SU-DHL-6 (cell line): ENCODE measurements around the gene KCND3.

Experiments used
- EZH2phosphoT487 ChIP-seq: fragments of 200-600 bp; sonication (generic), shearing (Covaris generic); conservative IDR thresholded peaks from 2 replicates; pipeline ENCODE4 v1.6.1; 2018; ENCODE audit warnings: mild to moderate bottlenecking, antibody characterized with exemption, low read length, moderate library complexity, mixed read lengths
- TF ChIP-seq, protein P1 (sequence below): fragments of 200-600 bp; sonication (generic); IDR thresholded peaks from one replicate; pipeline ENCODE4 v1.5.1; 2017; ENCODE audit warnings: antibody characterized with exemption, mild to moderate bottlenecking, low read length, moderate library complexity; ENCODE audit not compliant: insufficient read depth, poor library complexity, severe bottlenecking

DNA sequence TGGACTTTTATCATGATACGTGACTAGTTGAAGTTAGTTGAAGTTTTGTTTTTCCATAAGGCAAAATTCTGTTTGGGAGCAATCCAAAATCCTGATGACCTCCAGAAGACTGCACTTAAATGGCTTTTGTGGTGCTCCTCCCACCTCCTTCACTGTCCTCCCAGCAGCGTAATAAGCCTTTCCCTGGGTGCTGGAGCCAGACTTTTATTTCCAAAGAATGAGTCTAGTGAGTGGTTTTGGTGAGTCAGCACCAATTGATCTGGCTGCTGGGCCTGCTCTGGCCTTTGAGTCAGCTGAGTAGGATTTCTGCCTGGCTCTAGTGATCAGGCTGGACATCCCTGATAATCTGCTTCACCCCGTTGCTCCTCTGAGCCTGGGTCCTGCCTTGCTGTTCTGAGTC is 21.7 kb upstream of the KCND3 start:
- TF ChIP-seq, protein P1, sequence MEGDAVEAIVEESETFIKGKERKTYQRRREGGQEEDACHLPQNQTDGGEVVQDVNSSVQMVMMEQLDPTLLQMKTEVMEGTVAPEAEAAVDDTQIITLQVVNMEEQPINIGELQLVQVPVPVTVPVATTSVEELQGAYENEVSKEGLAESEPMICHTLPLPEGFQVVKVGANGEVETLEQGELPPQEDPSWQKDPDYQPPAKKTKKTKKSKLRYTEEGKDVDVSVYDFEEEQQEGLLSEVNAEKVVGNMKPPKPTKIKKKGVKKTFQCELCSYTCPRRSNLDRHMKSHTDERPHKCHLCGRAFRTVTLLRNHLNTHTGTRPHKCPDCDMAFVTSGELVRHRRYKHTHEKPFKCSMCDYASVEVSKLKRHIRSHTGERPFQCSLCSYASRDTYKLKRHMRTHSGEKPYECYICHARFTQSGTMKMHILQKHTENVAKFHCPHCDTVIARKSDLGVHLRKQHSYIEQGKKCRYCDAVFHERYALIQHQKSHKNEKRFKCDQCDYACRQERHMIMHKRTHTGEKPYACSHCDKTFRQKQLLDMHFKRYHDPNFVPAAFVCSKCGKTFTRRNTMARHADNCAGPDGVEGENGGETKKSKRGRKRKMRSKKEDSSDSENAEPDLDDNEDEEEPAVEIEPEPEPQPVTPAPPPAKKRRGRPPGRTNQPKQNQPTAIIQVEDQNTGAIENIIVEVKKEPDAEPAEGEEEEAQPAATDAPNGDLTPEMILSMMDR, result no peak
- no peak for TF ChIP-seq EZH2phosphoT487
